ENCODE measurements around the gene MAF.

DNA sequence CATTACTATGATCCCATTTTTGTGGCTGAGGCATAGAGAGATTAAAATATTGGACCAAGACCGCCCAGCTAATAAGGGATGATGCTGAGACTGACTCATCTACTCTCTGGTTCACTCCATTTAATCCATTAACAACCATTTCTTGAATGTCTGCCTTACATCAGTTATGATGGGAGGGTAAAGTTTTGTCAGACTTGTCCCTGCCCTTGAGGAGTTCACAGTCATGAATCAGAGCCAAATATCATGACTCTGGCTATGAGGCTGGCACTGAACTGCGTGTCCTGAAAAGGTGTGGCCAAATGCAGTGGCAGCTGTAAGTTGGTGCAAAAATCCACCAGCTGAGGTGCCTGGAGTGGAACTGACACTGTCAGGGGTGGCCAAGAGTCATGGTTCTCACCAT lies 35.0 kb upstream of the MAF start:
- TF ChIP-seq GATA2 (IDR thresholded peaks at IDR 0.05; ENCODE audit: low read depth, low read length) (no peak), GATA3 (IDR thresholded peaks at IDR 0.05; ENCODE audit: low read depth, low read length) (no peak)
